Stomach (tissue), 9 donors: ENCODE data around the gene YPEL3. TPM values are rescaled to one million over a fixed set of nuclear protein-coding genes. Genes with fewer than 3 reads are reported as not detected.
A peak's percentile ranks its signal among the peaks of the same experiment; 100 is the strongest.

Source experiments
- DNase-seq, 2 donors: peaks; one replicate each; pipeline versions ENCODE4 v3.0.0 to v3.0.0-alpha.2; 2013 to 2019
- H3K27ac ChIP-seq, 5 donors: fragments of 200-600 bp in 4 of 5; sonication (generic) in 4 of 5; one replicate each; pipeline ENCODE4 v1.5.1; 2013 to 2019; ENCODE audit warnings: mild to moderate bottlenecking in 1 of 5, moderate library complexity in 1 of 5
- H3K27me3 ChIP-seq, 3 donors: fragments of 200-600 bp; sonication (generic); one replicate each; pipeline ENCODE4 v1.5.1; 2017 to 2019; ENCODE audit warnings: mixed run types in 1 of 3
- H3K36me3 ChIP-seq, 4 donors: fragments of 200-600 bp; sonication (generic); 1 replicate in 3 of 4; 2 replicates in 1 of 4; pipeline ENCODE4 v1.5.1; 2016 to 2019
- H3K4me1 ChIP-seq, 4 donors: fragments of 200-600 bp; sonication (generic); one replicate each; pipeline ENCODE4 v1.5.1; 2016 to 2019
- H3K4me3 ChIP-seq, 4 donors: fragments of 200-600 bp; sonication (generic) in 3 of 4; one replicate each; pipeline ENCODE4 v1.5.1; 2016 to 2019; ENCODE audit warnings: mild to moderate bottlenecking in 1 of 4
- H3K9me3 ChIP-seq, 4 donors: fragments of 200-600 bp; sonication (generic); one replicate each; pipeline ENCODE4 v1.5.1; 2016 to 2019
- CTCF ChIP-seq, 7 experiments: fragments of 450-650 bp in 4 of 7; fragments of 200-600 bp in 3 of 7; sonication (generic) in 3 of 7; IDR thresholded peaks; one replicate each; pipeline ENCODE4 v1.5.1; 2016 to 2019; ENCODE audit warnings: antibody characterized with exemption in 7 of 7, control low read depth in 2 of 7, mild to moderate bottlenecking in 1 of 7
- EP300 ChIP-seq: sonication (generic); formaldehyde crosslinking; IDR thresholded peaks from one replicate; pipeline ENCODE4 v1.6.1; 2017; ENCODE audit warnings: antibody characterized with exemption
- POLR2A ChIP-seq, 4 donors: fragments of 450-650 bp; IDR thresholded peaks; one replicate each; pipeline ENCODE4 v1.6.1; 2016; ENCODE audit warnings: antibody characterized with exemption in 4 of 4, control low read depth in 2 of 4, mild to moderate bottlenecking in 1 of 4, moderate library complexity in 1 of 4
- POLR2AphosphoS5 ChIP-seq, 3 donors: sonication (generic); formaldehyde crosslinking; IDR thresholded peaks; one replicate each; pipeline ENCODE4 v1.6.1; 2016; ENCODE audit warnings: antibody characterized with exemption in 3 of 3
- WGBS, 5 donors: extraction: QIAGEN DNeasy Blood & Tissue Kit in 3 of 5; methylation state at CpG; one replicate each; pipeline versions ENCODE4 v1.1.5 to v1.1.7; 2013 to 2018; 5-methylcytosine and 5-hydroxymethylcytosine counted together
- intact Hi-C: fragments of 100-400 bp; cut with DNase I; formaldehyde crosslinking; loops from one replicate; pipeline ENCODE4 v1.15.1; 2023; ENCODE audit warnings: low total_unique reads
- polyA plus RNA-seq, 3 donors: library from polyadenylated mRNA; stranded (reverse); fragments of 200-250 nt; gene quantifications; one replicate each; pipeline ENCODE4 v1.2.3, GENCODE V29; 2013
- total RNA-seq, 5 donors: library from RNA; depleted of rRNA; stranded (reverse); fragments of >200 nt; gene quantifications; one replicate each; pipeline versions ENCODE4 v1.1.0 to v1.2.3, GENCODE V29; 2014 to 2016
- donor health status: healthy with polysubstance abuse.
- donor health status: Bipolar disorder and iron deficiency.
- donor health status: healthy.

Gene YPEL3
- total and polyA plus RNA-seq, 8 donors: 13.9 to 162 (median 78.4) TPM

- H3K27ac ChIP-seq: no peak overlapping the region
- H3K4me3 ChIP-seq: no peak overlapping the region
- H3K36me3 ChIP-seq: no peaks in the 10 kb centered on the region
Observed at GRCh38 chr16:30137897-30138296, 41.9 kb upstream of the YPEL3 start.

GRCh38 chr16:30136971-30137605, 41.1 kb upstream of the YPEL3 start:
- Histone ChIP-seq H3K36me3 (no peaks in the 10 kb centered on the region), H3K27ac (peak overlapping the region in 1 of 5 donors; percentile 7), H3K27me3 (no peaks in the 10 kb centered on the region), H3K9me3 (no peaks in the 10 kb centered on the region), H3K4me1 (peaks cover 0 to 21% (median 7%) of the 10 kb centered on the region in 4 donors), H3K4me3 (no peak overlapping the region)
- TF ChIP-seq POLR2AphosphoS5 (IDR thresholded peaks at IDR 0.05) (no peak), POLR2A (IDR thresholded peaks at IDR 0.05) (no peak), CTCF (IDR thresholded peaks at IDR 0.05) (no peak), EP300 (no peak)
- DNase-seq: no peak
- intact Hi-C loops: no loop called here
- WGBS, 5 donors: 79 to 85% (median 81%) methylated on average over 9 to 11 of the region's 11 CpGs

More at GRCh38 chr16:30137897-30138296, 41.9 kb upstream of the YPEL3 start:
- Histone ChIP-seq H3K27me3 (no peaks in the 10 kb centered on the region), H3K9me3 (no peaks in the 10 kb centered on the region), H3K4me1 (peaks cover 0 to 21% (median 7%) of the 10 kb centered on the region in 4 donors)
- intact Hi-C loops: no loop called here
- TF ChIP-seq CTCF (IDR thresholded peaks at IDR 0.05) (no peak), POLR2A (IDR thresholded peaks at IDR 0.05) (no peak), POLR2AphosphoS5 (IDR thresholded peaks at IDR 0.05) (no peak), EP300 (no peak)
- no peak for DNase-seq
- WGBS, 5 donors: 78 to 85% (median 80%) methylated on average over 8 of the region's 8 CpGs

- no peaks in the 10 kb centered on the region for H3K36me3 ChIP-seq
- WGBS, 5 donors: 64 to 79% (median 68%) methylated on average over 3 of the region's 3 CpGs
- TF ChIP-seq POLR2A (IDR thresholded peaks at IDR 0.05): no peak
- TF ChIP-seq CTCF (IDR thresholded peaks at IDR 0.05): no peak
- no peak for DNase-seq
- H3K9me3 ChIP-seq: no peaks in the 10 kb centered on the region
- intact Hi-C loops: no loop called here
- no peak overlapping the region for H3K4me3 ChIP-seq
- no peak overlapping the region for H3K27ac ChIP-seq
- no peaks in the 10 kb centered on the region for H3K27me3 ChIP-seq
- no peaks in the 10 kb centered on the region for H3K4me1 ChIP-seq
Observed at GRCh38 chr16:30132591-30132990, 36.6 kb upstream of the YPEL3 start.

- no peaks in the 10 kb centered on the region for H3K9me3 ChIP-seq
- intact Hi-C loops: no loop called here
- no peak overlapping the region for H3K4me3 ChIP-seq
- WGBS, 5 donors: 60 to 87% (median 70%) methylated on average over 4 of the region's 4 CpGs
- no peaks in the 10 kb centered on the region for H3K36me3 ChIP-seq
- no peaks in the 10 kb centered on the region for H3K4me1 ChIP-seq
- no peak for TF ChIP-seq POLR2AphosphoS5 (IDR thresholded peaks at IDR 0.05)
- no peak for TF ChIP-seq CTCF (IDR thresholded peaks at IDR 0.05)
- no peak for TF ChIP-seq POLR2A (IDR thresholded peaks at IDR 0.05)
- TF ChIP-seq EP300: no peak
- DNase-seq: peak in 1 of 2 donors; percentile 57
- H3K27me3 ChIP-seq: no peaks in the 10 kb centered on the region
- no peak overlapping the region for H3K27ac ChIP-seq
Observed at GRCh38 chr16:30131869-30132475, 36.0 kb upstream of the YPEL3 start.
